Activated CD8-positive, alpha-beta T cell treated with anti-CD3 and anti-CD28 coated beads for 36 hours (primary cell): ENCODE results near the gene UBQLN2. TPM values are rescaled to one million over a fixed set of nuclear protein-coding genes. Genes with fewer than 3 reads are reported as not detected.
"Not testable (repeated sequence)": the region's sequence is repeated elsewhere in the genome, so short reads cannot be mapped to it uniquely, and the experiment has no call there.

Source experiments
- ATAC-seq: fragments of 200-7000 bp; cut with Tn5 transposase; one replicate; pipeline ENCODE4 v1.10.0; 2021; ENCODE audit warnings: mild to moderate bottlenecking, moderate library complexity
- CTCF ChIA-PET: fragments of 350-600 bp; sonication (Branson Sonifier 250); formaldehyde crosslinking; loops from one replicate; lab custom pipeline; 2021; ENCODE audit warnings: antibody characterized with exemption; lab: Charles Lee
- POLR2A ChIA-PET: fragments of 350-600 bp; sonication (Branson Sonifier 250); formaldehyde crosslinking; loops from one replicate; lab custom pipeline; 2021; ENCODE audit warnings: antibody characterized with exemption; lab: Charles Lee
- DNase-seq: peaks from one replicate; pipeline ENCODE4 v3.0.0-alpha.2; 2020
- H3K27ac Mint-ChIP-seq: one replicate; pipeline ENCODE4 v1.8.0; 2021; ENCODE audit warnings: mild to moderate bottlenecking, mixed read lengths
- H3K27me3 Mint-ChIP-seq: one replicate; pipeline ENCODE4 v1.8.0; 2021; ENCODE audit warnings: mixed read lengths
- H3K36me3 Mint-ChIP-seq: one replicate; pipeline ENCODE4 v1.8.0; 2021; ENCODE audit warnings: low read depth, mixed read lengths
- H3K4me1 Mint-ChIP-seq: one replicate; pipeline ENCODE4 v1.8.0; 2021; ENCODE audit warnings: low read depth, mixed read lengths
- H3K4me3 Mint-ChIP-seq: one replicate; pipeline ENCODE4 v1.8.0; 2021; ENCODE audit warnings: mild to moderate bottlenecking, moderate library complexity, mixed read lengths
- H3K9me3 Mint-ChIP-seq: one replicate; pipeline ENCODE4 v1.8.0; 2021; ENCODE audit warnings: mixed read lengths
- intact Hi-C: fragments of 100-400 bp; cut with micrococcal nuclease; formaldehyde crosslinking; loops from one replicate; pipeline ENCODE4 v1.10.0; 2022
- total RNA-seq, 2 experiments: library from RNA; stranded (reverse); gene quantifications; one replicate each; pipeline ENCODE4 v1.2.3, GENCODE V29; 2021
- TF ChIP-seq, protein P1 (sequence below): fragments of 200-600 bp; IDR thresholded peaks from one replicate; pipeline ENCODE4 v1.8.0; 2022; ENCODE audit warnings: antibody characterized with exemption, mild to moderate bottlenecking

UBQLN2 gene
- total RNA-seq, 2 experiments from 2014 or later = 31.9 to 33.0 TPM

GRCh38 chrX:56569378-56570057 lies 6.1 kb downstream of the UBQLN2 start:
- peak overlapping the region; percentile 82 for H3K27ac Mint-ChIP-seq
- POLR2A ChIA-PET = interaction anchor here (1.0 kb wide), 1 partner anchor 287 kb away, joined by 3 read pairs; no protein-coding TSS in a partner anchor
- no peak for ATAC-seq
- H3K4me1 Mint-ChIP-seq = peaks cover 30% of the 10 kb centered on the region
- H3K36me3 Mint-ChIP-seq = peaks cover 48% of the 10 kb centered on the region
- TF ChIP-seq, protein P1, sequence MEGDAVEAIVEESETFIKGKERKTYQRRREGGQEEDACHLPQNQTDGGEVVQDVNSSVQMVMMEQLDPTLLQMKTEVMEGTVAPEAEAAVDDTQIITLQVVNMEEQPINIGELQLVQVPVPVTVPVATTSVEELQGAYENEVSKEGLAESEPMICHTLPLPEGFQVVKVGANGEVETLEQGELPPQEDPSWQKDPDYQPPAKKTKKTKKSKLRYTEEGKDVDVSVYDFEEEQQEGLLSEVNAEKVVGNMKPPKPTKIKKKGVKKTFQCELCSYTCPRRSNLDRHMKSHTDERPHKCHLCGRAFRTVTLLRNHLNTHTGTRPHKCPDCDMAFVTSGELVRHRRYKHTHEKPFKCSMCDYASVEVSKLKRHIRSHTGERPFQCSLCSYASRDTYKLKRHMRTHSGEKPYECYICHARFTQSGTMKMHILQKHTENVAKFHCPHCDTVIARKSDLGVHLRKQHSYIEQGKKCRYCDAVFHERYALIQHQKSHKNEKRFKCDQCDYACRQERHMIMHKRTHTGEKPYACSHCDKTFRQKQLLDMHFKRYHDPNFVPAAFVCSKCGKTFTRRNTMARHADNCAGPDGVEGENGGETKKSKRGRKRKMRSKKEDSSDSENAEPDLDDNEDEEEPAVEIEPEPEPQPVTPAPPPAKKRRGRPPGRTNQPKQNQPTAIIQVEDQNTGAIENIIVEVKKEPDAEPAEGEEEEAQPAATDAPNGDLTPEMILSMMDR = no peak
- no peaks in the 10 kb centered on the region for H3K27me3 Mint-ChIP-seq
- CTCF ChIA-PET = interaction anchor here (1.1 kb wide), 1 partner anchor 287 kb away, joined by 4 read pairs; no protein-coding TSS in a partner anchor
- H3K4me3 Mint-ChIP-seq = no peak overlapping the region
- H3K9me3 Mint-ChIP-seq = no peaks in the 10 kb centered on the region
- DNase-seq = peak; percentile 29
- intact Hi-C loops = loop anchor here (10.0 kb wide), 1 partner anchor 245 kb away; no protein-coding TSS in a partner anchor

- no peak overlapping the region for H3K27ac Mint-ChIP-seq
- H3K9me3 Mint-ChIP-seq = peaks cover 5% of the 10 kb centered on the region
- ChIA-PET CTCF (no interaction called here), POLR2A (no interaction called here)
- no peak overlapping the region for H3K4me3 Mint-ChIP-seq
- ATAC-seq = peak; percentile 48
- peaks cover 45% of the 10 kb centered on the region for H3K36me3 Mint-ChIP-seq
- TF ChIP-seq, protein P1 = no peak
- DNase-seq = peak; percentile 29
- H3K4me1 Mint-ChIP-seq = peaks cover 41% of the 10 kb centered on the region
- no peaks in the 10 kb centered on the region for H3K27me3 Mint-ChIP-seq
- intact Hi-C loops = no loop called here
Observed at GRCh38 chrX:56572975-56573374, 9.5 kb downstream of the UBQLN2 start.

DNA sequence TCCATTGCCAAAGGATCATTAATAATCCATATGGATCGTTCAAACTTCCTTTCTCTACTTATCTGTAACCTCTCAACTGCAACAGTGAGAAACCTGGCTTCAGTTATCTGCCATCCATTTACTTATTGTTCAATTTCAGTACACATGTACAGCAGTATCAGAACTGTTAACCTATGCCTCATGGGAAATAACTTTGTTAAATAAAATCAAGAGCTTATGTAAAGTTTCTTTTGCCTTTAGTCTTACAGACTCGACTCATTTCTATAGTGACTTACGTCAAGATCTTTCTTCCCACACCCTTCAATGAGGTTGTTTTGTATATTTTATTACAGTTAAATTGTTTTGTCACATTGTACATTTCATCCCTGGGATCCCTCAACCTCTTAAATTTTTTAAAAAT lies 11.4 kb downstream of the UBQLN2 start:
- peaks cover 9% of the 10 kb centered on the region for H3K9me3 Mint-ChIP-seq
- TF ChIP-seq, protein P1 = no peak
- intact Hi-C loops = no loop called here
- H3K36me3 Mint-ChIP-seq = peaks cover 55% of the 10 kb centered on the region
- ATAC-seq = no peak
- POLR2A ChIA-PET = interaction anchor here (0.8 kb wide), 1 partner anchor 20 kb away, joined by 3 read pairs; no protein-coding TSS in a partner anchor
- H3K4me1 Mint-ChIP-seq = peaks cover 45% of the 10 kb centered on the region
- no peak overlapping the region for H3K27ac Mint-ChIP-seq
- H3K27me3 Mint-ChIP-seq = no peaks in the 10 kb centered on the region
- H3K4me3 Mint-ChIP-seq = no peak overlapping the region
- CTCF ChIA-PET = no interaction called here
- DNase-seq = no peak

DNA sequence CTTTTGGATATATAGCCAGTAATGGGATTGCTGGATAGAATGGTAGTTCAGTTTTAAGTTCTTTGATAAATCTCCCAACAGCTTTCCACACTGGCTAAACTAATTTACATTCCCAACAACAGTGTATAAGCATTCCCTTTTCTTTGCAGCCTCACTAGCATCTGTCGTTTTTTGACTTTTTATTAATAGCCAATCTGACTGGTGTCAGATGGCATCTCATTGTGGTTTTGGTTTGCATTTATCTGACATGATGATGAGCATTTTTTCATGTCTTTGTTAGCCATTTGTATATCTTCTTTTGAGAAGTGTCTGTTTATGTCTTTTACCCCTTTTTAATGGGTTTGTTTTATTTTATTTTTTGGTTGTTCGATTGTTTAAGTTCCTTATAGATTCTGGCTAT lies 13.3 kb downstream of the UBQLN2 start:
- peaks cover 60% of the 10 kb centered on the region for H3K36me3 Mint-ChIP-seq
- DNase-seq (no peak), ATAC-seq (no peak)
- POLR2A ChIA-PET = no interaction called here
- intact Hi-C loops = no loop called here
- peaks cover 16% of the 10 kb centered on the region for H3K9me3 Mint-ChIP-seq
- H3K27me3 Mint-ChIP-seq = no peaks in the 10 kb centered on the region
- CTCF ChIA-PET = no interaction called here
- no peak overlapping the region for H3K27ac Mint-ChIP-seq
- H3K4me3 Mint-ChIP-seq = no peak overlapping the region
- TF ChIP-seq, protein P1 = no peak
- peaks cover 35% of the 10 kb centered on the region for H3K4me1 Mint-ChIP-seq

DNA sequence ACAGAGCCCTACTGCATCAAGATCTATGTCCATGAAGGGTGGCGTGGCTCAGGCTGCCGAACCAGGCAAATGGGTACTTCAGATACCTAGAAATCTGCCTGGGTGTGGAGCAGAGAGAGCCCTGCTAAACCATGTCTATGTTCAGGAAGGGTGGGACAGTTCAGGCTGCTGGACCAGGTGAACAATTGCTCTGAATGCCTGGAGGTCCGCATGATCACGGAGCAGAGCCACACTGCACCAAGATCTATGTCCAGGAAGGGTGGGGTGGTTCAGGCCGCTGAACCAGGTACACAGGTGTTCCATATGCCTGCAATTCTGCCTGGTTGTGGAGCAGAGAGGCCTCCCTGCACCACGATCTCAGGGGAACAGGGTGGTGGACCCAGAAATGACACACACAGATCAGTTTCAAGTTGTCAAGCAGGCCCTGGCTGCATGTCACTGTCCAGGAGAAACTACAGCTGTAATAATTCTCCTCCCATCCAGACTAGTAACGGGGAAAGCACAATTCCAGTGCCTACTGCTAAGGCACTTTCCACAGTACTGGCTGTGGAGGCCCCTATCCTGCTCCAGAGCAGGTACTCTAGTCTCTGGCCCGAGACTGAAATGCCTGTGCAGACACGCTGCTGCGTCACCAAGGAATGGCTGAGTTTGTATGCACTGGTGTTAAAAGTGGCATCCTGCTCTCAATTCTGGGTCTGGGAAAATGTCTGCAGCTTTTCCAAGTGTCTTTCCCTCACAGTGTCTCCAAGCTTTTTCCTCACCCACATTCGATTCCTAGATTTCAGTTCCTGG lies 25.2 kb downstream of the UBQLN2 start:
- peaks cover 30% of the 10 kb centered on the region for H3K36me3 Mint-ChIP-seq
- H3K4me1 Mint-ChIP-seq = peaks cover 3% of the 10 kb centered on the region
- no peak overlapping the region for H3K4me3 Mint-ChIP-seq
- ChIA-PET CTCF (no interaction called here), POLR2A (no interaction called here)
- intact Hi-C loops = no loop called here
- no peak for ATAC-seq
- no peak for DNase-seq
- H3K27me3 Mint-ChIP-seq = no peaks in the 10 kb centered on the region
- no peak overlapping the region for H3K27ac Mint-ChIP-seq
- TF ChIP-seq, protein P1 = no peak
- peaks cover 4% of the 10 kb centered on the region for H3K9me3 Mint-ChIP-seq

DNA sequence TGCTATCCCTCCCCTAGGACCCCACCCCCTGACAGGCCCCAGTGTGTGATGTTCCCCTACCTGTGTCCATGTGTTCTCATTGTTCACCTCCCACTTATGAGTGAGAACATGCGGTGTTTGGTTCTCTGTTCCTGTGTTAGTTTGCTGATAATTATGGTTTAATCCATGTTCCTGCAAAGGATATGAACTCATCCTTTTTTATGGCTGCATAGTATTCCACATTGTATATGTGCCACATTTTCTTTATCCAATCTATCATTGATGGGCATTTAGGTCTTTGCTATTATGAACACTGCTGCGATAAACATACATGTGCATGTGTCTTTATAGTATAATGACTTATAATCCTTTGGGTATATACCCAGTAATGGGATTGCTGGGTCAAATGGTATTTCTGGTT lies 28.4 kb downstream of the UBQLN2 start:
- CTCF ChIA-PET, DNase-seq, intact Hi-C loops, POLR2A ChIA-PET, ATAC-seq, H3K27me3 Mint-ChIP-seq, H3K4me1 Mint-ChIP-seq, H3K4me3 Mint-ChIP-seq, H3K27ac Mint-ChIP-seq: not testable (repeated sequence)
- Mint-ChIP-seq H3K36me3 (peaks cover 49% of the 10 kb centered on the region), H3K9me3 (peaks cover 19% of the 10 kb centered on the region)
